GM19372 (cell line): ENCODE measurements around the gene CREB3.

Source experiments
- ATAC-seq: cut with Tn5 transposase; IDR thresholded peaks from one replicate; pipeline ENCODE4 v1.9.1; 2021; ENCODE audit warnings: mild to moderate bottlenecking, low read depth, moderate library complexity; ENCODE audit not compliant: unreplicated experiment

Gene CREB3

GRCh38 chr9:35746583-35746982 lies 14.1 kb downstream of the CREB3 start:
- no peak for ATAC-seq

DNA sequence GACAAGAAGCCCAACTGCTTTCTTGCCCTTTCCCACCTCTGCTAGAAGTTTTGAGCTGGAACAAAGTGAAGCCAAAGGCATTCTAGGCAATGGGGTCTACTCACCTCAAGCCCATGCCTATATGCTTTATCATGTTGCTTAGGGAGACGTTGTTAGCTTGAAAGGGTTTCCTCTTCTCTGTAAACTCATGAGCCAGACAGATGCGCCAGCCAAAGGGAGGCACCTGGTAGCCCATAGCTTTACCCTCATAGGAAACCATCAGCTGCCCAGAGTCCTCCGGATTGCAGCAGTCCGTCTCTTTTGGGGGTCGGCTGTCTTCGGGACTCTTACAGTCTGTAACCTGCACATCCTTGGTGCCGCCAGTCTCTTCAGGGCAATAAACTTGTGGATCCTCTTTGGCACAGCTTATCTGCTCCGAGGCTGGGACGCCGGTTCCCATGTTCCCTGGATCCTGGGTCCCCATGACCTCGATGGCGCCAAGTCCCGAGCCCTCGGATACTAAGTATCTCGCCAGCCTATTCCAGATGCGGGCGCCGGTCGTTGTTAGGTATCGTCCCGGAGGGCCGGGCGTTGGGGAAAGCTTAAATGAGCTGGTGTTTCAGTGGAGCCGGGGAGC lies 15.9 kb downstream of the CREB3 start:
- no peak for ATAC-seq

GRCh38 chr9:35748858-35749514 lies 16.5 kb downstream of the CREB3 start, which contains the start of the genes GBA2 and RGP1:
GBA2 (minus strand) TSS chr9:35749228; CDS start chr9:35748704, 524 bp downstream.
RGP1 (plus strand) TSS chr9:35749287; CDS start chr9:35749756, 469 bp downstream.
- ATAC-seq, result peak; percentile 79

GRCh38 chr9:35749515-35750255 lies 17.2 kb downstream of the CREB3 start:
- ATAC-seq, result peak; percentile 37

- ATAC-seq, result no peak
Observed at GRCh38 chr9:35750256-35750531, 17.7 kb downstream of the CREB3 start.

DNA sequence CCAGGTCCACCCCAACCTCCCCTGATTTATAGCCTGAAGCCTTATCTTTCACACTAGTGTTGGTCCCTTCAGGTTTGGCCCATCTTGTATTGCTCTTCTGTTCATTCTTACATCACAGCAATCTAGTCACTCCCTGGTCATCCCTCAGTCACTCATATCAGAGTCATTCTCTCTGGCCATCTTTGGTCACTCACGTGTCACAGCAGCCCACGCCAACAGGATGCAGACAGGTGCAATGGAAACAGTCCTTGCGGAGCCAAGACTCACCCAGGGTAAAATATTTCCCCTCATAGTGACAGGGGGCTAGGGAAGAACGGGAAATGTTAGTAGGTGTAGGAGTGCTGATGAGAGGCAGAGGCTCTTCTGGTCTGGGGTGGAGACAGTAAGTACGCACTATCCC lies 21.0 kb downstream of the CREB3 start:
- ATAC-seq, result no peak

GRCh38 chr9:35754264-35754663 lies 21.8 kb downstream of the CREB3 start, which contains the start of gene MSMP:
MSMP (minus strand) TSS chr9:35754276; CDS start chr9:35754129, 147 bp downstream.
- no peak for ATAC-seq

DNA sequence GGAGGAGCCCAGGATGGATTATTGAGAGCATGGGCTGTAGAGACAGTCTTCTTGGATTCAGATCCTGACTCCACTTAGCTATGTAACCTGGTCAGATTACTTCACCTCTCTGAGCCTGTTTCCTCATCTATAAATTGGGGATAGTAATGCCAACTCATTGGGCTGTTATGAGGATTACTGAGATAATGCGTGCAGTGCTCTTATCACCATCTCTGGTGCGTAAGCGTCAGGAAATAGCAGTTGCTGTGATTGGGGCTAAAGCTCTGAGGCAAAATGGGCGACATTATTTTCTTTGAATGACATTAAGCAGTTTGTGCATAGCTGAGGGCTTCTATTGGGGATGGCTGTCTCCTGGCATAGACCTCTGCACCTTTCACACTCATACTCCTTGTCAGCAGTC lies 22.6 kb downstream of the CREB3 start:
- no peak for ATAC-seq

DNA sequence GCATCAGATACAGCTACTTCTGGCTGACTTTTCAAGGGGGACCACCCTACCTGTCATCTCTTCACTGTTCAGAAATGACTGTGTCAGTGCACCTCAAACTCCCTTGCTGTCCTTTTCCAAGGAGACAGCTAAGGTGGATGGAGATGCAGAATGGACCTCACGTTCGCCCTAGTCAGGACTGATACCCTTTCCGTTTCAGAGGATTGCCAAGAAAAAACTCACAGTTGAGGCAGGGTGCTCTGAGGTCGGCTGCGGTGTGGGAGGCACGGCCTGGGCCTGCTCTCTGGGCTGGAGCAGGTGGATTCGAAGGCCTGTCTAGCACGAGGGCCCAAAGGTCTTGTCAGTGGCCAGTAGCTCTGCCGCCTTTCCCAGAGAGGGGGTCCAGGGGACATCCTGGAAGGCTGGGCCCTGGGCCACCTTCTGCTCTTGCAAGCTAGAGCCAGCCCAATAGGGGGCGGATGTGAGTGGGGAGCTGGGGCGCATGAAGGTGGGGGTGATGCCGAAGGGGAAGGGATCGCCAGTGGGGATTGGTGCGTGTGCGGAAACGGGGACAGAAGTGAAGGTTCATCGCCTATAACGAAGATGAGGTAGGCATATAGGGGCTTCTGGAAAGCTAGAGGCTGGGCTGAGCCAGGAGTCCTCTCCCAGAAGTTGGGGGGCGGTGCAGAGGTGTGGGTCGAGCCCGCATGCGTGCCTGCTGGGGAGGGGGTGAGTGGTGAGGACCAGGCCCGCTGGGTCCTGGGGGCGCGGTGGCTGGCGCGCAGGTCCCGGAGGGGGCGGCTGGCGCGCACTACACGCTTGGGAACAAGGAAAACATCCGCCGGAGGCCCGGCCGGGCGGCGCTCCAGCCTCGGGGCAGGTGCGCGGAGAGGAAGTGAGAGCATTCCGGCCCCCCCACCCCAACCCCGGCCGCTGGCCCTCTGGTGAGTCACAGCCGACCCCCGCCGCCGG lies 24.1 kb downstream of the CREB3 start:
- ATAC-seq, result peak; percentile 67

DNA sequence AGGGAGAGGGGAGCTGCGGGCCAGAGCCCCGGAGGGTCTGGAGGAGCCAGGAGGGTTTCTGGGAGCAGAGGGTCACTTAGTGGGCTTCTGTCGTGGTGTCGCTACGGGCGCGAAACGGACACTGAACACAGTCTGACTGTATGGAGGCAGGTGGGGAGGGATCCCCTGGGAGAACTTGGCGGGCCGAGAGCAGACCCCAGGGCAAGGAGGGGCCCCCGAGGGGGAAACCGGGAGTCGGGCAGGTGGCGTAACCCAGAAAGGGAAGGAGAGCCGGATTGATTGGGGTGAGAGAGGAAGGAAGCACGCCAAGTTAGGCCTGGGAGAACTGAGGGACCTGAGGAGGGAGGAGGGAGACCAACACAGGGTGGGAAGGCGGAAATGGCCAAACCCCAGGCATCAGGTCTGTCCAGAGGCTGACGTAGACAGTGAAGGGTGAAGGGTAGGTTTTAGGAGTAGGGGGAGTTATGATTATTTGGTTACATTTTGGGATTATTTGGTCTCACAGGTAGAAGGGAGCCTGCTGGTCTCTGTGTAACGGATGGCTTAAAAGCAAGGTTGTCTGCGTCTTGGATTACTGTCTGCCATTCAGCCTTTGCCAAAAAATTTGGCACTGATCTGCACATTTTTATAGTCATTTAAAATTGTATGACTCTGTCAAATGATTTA lies 24.9 kb downstream of the CREB3 start:
- peak; percentile 37 for ATAC-seq

DNA sequence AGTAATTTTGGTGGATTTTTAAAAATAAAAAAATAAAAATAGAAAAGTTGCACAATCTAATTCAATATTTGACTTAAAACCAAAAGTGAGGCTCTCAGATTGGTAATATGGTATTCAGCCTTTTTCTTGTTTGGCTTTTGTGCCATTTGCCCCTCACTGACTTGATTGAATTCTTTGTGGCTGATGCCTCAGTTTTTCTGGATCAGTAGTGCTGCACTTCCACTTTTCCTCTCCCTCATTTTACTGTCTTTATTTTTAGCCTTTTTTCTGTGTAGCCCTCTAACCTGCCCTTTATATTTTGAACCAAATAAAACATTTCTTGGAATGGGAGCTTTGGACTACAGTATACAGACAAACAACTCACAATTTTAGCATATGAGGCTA lies 25.4 kb downstream of the CREB3 start:
- ATAC-seq, result no peak

- no peak for ATAC-seq
Observed at GRCh38 chr9:35758475-35759050, 26.1 kb downstream of the CREB3 start.

DNA sequence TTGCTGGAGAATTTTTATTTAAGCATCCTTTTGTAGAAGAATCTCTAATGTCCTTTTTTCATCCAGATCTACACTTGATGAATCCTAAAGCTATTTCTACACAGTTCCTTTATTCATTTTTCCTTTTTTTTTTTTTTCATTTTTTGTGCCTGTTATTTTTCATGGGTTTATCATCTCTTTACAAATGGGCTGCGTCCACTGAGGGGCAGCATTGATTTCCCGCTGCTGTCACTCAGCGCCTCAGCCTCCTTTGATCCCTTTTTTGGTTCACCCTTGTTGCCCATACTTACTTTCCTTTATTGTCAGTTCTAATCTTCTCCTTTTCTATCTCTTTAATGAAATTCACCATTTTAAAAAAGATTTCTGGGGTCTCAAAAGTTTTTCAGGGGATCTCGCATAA lies 27.3 kb downstream of the CREB3 start:
- ATAC-seq, result no peak

GRCh38 chr9:35760651-35761050 lies 28.2 kb downstream of the CREB3 start:
- ATAC-seq, result no peak

DNA sequence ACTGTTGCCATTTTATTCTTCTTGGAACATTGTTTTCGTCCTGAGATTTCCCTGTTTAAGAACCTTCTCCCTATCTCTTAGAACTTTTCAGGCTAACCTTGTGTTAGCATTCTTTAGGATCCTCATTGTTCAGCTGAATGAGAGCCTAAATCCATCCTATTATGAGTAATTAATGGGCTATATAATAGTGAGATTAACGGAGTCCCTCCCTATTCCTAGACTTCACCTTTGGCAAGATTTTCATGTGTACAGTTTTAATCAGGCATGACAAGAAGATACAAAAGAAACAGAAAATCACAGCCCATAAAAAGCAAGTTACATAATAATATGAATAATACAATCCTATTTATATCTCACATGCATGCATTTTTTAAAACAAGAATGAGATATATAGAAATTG lies 30.7 kb downstream of the CREB3 start:
- no peak for ATAC-seq

GRCh38 chr9:35763803-35764202 lies 31.3 kb downstream of the CREB3 start:
- ATAC-seq, result no peak

GRCh38 chr9:35766997-35767396 lies 34.5 kb downstream of the CREB3 start:
- ATAC-seq, result no peak

GRCh38 chr9:35767458-35767857 lies 35.0 kb downstream of the CREB3 start:
- ATAC-seq, result no peak

DNA sequence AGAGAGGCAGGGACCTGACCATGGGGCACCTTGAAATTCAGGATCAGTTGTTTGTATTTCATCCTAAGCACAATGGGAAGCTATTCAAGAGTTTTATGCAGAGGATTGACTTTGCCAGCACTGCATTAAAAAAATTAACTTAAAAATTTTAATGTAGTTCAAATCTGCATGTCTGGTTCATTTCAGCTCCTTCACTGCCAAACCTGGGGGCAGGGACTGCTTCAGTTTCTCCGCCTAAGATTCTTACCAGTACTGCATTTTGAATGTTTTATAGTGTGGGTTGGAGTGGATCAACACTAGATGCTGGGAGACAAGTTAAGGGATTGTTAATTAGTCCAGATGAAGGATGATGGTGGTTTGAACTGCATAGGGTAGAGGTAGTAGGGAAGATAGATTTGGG lies 37.3 kb downstream of the CREB3 start:
- ATAC-seq, result no peak

- ATAC-seq, result no peak
Observed at GRCh38 chr9:35771075-35771433, 38.6 kb downstream of the CREB3 start.
